GM21576 (cell line): Measurements from ENCODE around the gene SRRD.

Source experiments
- ATAC-seq: cut with Tn5 transposase; IDR thresholded peaks from one replicate; pipeline ENCODE4 v1.9.1; 2021; ENCODE audit warnings: mild to moderate bottlenecking, moderate library complexity; ENCODE audit not compliant: unreplicated experiment

Gene SRRD

GRCh38 chr22:26481694-26482093 lies 2.0 kb upstream of the SRRD start:
- no peak for ATAC-seq

GRCh38 chr22:26482161-26482560 lies 1.5 kb upstream of the SRRD start:
- ATAC-seq, result no peak

DNA sequence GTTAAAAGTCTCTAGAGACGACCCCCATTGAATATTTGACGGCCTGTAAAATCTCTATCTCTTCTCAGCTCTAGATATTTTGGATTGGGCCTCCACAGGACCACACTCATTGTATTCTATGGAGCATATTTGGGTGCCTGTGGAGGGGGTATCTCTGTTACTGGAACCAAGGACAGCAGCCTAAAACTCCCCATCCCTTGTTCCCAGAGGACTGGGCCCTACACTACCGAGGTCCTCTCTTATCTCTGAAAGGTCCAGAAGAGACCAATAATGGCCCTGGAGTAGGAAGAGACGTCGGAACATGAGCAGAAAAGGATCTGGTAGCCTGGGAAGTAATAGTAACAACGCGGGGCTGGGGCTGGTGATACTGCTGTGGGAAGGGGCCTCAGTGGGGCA lies 636 bp upstream of the SRRD start:
- no peak for ATAC-seq

DNA sequence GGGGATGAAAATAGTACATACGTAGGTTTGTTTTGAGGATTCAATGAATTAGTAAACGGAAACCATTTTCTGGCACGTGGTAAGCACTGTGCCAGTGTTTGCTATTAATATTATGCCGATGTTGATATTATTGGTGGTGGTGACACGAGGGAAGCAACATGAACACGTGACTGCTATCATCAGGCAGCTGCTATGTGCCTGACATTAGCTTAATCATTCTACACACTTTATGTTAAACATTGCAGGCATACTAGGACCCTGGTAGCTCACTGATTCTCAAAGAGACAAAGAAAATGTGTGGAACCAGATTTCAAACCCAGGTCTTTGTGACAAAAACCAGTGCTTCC lies 656 bp downstream of the SRRD start:
- no peak for ATAC-seq

- ATAC-seq, result no peak
Observed at GRCh38 chr22:26485013-26485412, 1.3 kb downstream of the SRRD start.

- no peak for ATAC-seq
Observed at GRCh38 chr22:26485806-26486390, 2.2 kb downstream of the SRRD start.

GRCh38 chr22:26486394-26486793 lies 2.7 kb downstream of the SRRD start:
- ATAC-seq, result no peak

GRCh38 chr22:26487996-26488395 lies 4.3 kb downstream of the SRRD start:
- no peak for ATAC-seq

DNA sequence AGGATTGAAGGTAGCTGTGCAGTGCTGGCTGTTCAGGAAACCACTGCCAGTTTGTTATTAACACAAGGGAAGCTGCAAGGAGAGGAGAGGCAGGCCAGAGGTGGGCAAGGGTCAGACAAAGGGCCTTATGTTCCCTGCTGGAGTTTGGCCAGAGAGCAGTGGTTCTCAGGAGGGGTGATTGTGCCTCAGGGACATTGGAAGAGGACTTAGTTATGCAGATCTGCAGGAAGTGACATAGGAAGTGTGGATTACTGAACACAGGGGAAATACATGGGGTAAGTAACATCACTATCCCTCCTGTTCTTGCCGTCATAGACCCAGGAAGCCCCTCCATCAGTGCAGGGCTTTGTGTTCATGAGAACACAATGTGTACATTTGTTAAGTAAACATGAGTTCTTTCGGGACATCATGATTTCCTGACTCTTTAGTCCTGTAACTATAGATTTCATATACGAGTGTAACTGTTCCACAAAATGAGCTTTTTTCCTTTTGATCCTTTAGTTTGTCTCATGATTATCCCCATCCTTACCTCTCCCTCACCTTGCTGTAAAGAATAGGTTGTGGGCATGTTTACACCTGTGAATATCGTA lies 5.9 kb downstream of the SRRD start:
- ATAC-seq, result no peak

GRCh38 chr22:26492220-26492619 lies 8.5 kb downstream of the SRRD start:
- ATAC-seq, result no peak

DNA sequence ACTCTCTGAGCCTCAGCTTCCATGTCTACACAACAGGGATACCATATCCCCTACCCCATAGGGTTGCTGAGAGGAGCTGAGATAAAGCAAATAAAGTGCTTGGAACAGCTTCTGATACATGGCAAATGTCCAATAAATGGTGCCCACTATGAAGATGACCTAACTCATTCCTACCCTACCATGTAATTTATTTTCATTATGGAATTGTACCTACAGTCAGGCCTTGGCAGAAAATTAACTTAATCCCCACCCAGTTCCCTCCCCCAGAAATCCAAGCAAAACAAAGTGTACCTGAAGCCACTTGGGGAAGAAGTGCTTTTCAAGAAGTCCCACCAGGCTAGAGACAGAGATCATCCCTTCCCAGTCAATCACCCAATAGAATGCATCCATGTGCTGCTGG lies 10.8 kb downstream of the SRRD start:
- ATAC-seq, result no peak

- ATAC-seq, result no peak
Observed at GRCh38 chr22:26496456-26496855, 12.8 kb downstream of the SRRD start.

GRCh38 chr22:26499188-26499703 lies 15.6 kb downstream of the SRRD start:
- ATAC-seq, result no peak

DNA sequence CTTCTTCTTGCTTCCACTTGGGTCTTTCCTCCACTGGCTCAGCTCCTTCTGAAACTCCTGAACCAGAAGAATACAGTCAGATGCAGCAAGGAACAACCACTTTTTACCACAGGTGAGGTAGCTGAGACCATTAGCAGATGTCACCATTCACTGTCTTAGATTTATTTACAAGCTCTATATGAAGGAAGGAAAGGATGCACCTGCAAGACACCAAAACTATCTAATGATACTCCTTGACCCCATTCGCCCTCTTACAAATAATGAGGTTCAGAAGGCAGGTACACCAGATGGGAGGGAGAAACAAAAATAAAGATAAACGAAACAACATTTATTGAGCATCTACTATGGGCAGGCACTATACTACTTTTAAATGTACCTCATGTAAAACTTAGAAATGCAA lies 18.3 kb downstream of the SRRD start:
- ATAC-seq, result no peak

DNA sequence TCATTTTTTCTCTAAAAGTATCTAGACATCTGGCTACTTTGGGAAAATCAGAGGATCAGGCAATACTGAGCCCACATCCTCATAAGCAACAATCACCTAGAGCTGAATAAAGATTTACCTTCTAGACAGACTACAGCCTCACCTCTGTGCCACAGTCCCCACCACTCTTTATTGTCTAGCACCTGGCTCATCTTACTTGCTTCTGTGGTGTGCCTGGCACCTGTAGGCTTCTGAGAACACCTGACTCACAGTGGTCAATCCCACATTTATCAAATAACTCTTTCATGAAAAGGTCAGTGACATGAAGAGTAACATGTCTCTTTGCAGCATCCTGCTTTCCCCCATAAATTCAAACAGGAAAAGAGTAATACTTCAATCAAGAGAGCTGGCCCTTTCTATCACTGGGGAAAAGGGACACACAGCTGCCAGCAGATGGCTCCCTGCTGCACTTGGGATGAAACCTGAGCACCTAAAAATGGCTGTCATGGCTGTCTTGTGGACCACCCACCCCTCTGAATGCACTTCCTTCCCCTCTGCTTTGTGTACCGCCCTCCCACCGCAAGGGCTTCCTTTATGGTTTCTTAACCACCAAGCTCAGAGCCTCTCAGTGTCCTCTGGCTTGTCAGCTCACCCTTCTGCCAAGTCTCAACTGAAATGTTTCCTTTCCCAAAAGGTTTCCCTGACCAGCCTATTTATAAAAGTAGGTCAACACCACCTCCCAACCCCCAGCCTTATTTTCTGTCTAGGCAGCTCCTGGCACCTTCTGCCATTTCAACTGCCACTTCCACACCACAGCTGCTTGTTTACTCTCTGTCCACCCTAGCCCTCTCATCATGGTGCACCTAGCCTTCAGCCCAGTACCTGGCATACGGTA lies 19.2 kb downstream of the SRRD start:
- no peak for ATAC-seq

DNA sequence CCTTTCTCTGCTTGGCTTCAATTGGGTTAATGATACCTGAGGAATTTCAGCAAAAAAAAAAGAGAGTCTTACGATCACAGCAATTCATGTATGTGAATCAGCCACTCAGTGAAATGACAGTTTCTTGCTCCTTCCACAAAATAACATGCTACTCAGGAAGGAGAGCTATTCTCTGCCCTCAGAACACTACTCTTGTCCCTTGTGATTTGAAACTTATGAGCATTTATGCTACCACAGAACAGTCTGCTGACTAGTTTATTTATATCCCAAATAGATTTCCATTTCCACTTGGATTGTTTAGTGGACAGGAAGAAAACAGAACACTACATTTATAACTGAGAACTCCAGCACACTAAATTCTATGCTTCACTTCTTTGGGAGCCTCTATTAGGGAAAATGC lies 20.1 kb downstream of the SRRD start:
- no peak for ATAC-seq

GRCh38 chr22:26508148-26508547 lies 24.5 kb downstream of the SRRD start:
- no peak for ATAC-seq

GRCh38 chr22:26512149-26512793 lies 28.6 kb downstream of the SRRD start, which contains the start of gene TFIP11:
Gene TFIP11, minus strand, starts transcription at chr22:26512473. Its CDS starts 2,201 bp downstream, at chr22:26510272.
- ATAC-seq, result peak; percentile 90

GRCh38 chr22:26513838-26514237 lies 30.2 kb downstream of the SRRD start:
- no peak for ATAC-seq

GRCh38 chr22:26514419-26515161 lies 30.9 kb downstream of the SRRD start:
- no peak for ATAC-seq

GRCh38 chr22:26515931-26516330 lies 32.3 kb downstream of the SRRD start:
- ATAC-seq, result no peak
